Amniotic epithelial cell (primary cell): ENCODE measurements around the gene PDSS2.
"Not testable (repeated sequence)": the region's sequence is repeated elsewhere in the genome, so short reads cannot be mapped to it uniquely, and the experiment has no call there.

Experiments used
- DNase-seq: peaks from one replicate; pipeline ENCODE4 v3.0.0-alpha.2; 2010; ENCODE audit warnings: low read depth

The PDSS2 gene

DNA sequence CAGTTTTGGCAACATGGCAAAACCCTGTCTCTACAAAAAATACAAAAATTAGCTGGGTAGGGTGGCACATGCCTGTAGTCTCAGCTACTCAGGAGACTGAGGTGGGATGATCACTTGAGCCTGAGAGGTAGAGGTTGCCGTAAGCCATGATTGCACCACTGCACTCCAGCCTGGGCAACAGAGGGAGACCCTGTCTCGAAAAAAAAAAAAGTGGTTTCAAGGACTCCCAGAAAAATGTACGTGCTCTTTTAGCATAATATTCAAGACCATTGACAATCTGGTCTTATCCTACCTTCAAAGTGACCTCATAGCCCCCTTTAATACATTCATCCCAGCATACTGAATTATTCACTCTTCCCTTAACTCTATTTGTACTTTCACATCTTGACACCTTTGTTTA is 16.0 kb upstream of the PDSS2 start:
- not testable (repeated sequence) for DNase-seq

DNA sequence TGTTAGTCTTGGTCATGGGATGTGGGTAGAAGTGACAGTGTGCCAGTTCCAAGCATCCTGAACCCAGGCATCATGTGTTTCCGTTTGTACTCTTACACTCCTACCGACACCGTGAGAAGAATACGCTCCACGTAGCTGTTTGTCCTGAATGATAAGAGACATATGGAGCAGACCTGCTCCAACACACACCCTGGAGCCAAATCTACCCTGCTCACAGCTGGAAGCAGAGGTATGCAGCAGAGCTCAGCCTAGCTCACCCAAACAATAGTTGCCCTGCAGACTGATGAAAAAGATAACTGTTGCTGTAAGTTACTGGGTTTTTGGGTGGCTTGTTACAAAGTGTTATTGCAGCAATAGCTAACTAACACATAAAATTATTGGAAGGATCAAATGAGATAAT is 14.3 kb upstream of the PDSS2 start:
- DNase-seq: no peak

DNA sequence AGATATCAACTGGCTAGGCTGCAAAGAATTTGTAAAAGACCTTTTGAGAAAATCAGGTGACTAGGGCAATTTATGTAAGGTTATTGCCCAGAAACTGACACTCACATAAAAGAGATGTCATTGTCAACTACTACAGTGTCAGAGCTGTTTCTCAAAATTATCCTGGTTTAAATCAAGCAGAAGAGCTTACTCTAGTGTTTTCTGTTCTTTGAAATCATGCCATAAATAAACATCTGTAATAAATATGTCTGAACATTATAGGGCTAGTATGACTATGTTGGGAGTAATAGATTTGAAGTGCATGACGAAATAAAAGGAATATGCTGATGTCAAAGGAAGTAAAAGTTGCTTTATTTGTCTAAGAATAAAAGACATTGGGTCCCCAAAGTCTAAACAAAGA is 11.0 kb upstream of the PDSS2 start:
- no peak for DNase-seq

DNA sequence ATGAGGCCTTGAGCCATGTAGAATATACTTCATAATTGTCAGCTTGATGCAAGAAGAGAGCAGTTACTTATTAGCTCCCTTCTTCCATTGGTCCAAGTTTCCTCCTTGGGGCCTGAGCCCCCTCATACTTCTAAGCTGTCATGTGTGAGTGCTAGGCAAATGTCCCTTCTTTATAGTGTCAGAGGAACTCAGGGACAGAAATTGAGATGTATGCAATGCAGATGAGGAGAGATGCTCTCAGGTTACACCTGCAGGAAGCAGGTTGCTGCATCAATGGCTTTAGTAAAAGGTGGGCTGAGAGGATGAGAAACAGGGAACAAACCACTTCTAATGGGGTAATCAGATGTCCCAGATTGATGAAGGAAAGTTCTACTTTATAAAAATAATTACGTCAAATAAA is 6.7 kb upstream of the PDSS2 start:
- DNase-seq: no peak

DNA sequence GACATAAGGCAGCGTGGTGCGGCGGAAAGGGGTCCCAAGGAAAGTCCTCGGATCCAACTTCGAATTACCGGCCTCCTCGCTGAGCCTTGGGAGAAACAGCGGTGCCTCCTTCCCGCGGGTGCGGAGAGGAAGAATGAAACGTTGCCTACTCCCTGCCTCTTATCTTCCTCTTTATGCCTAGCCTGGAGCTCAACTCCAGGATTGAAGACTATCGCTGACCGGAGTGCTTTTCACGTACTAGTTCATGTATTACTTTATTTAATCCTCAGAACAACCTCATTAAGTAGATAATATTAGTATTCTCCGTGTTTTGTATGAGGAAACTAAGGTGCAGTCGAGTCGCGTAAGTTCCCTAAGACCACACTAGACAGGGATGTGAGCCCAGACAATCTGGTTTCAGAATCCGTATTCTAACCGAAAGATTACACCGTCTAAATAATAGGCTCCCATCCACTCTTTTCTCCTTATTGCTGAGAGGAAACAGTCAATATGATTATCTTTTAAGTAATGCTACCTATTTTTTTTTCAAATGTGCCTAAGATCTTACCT is 793 bp upstream of the PDSS2 start:
- DNase-seq: peak; percentile 15

DNA sequence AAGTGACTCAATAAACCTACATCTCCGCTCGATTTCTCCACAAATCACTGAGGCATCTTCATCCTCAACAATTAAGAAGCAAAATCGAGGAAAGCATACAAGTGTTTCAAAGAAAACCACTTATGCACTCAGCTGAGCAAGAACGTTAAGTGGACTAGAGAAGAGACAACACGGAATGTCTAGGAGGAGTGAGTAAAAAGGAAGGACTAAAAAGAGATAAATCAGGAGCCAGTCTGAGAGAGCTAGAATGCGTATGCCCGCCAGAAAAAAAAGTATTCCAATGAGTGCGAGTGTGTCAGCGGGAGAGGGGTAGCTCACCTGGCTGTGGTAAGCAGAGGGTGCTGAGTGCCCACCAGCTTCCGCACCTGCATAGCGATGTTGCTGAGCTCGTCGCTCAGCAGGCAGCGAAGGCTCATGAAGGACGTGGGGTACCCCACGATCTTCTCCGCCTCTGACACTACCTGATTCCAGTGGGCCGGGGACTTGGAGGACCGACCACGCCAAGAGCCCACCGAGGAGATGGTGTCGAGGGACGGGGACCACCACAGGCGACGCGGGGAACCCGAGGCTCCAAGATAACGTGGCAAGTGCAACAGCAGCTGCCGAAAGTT is 587 bp downstream of the PDSS2 start:
- peak; percentile 32 for DNase-seq

DNA sequence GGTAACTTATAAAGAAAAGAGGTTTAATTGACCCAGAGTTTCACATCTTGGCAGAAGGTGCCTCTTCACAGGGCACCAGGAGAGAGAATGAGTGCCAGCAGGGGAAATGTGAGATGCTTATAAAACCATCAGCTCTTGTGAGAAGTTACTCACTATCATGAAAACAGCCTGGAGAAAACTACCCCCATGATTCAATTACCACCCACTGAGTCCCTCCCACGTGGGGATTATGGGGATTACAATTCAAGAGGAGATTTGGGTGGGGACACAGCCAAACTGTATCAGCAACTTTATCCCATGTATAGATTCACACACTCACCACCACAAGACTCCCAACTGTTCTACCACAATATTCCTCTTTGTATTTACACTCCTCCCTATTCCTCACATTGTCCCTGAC is 10.6 kb downstream of the PDSS2 start:
- DNase-seq: no peak

DNA sequence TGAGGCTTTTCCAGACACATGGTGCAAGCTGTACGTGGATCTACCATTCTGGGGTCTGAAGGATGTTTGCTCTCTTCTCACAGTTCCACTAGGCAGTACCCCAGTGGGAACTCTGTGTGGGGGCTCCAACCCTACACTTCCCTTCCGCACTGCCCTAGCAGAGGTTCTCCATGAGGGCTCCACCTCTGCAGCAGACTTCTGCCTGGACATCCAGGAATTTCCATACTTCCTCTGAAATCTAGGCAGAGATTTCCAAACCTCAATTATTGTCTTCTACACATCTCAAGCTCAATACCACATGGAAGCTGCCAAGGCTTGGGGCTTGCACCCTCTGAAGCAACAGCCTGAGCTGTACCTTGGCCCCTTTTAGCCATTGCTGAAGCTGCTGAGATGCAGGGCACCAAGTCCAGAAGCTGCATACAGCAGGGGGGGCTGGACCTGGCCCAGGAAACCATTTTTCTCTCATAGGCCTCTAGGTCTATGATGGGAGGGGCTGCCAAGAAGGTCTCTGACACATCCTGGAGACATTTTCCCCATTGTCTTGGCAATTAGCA is 11.6 kb downstream of the PDSS2 start:
- DNase-seq: no peak

DNA sequence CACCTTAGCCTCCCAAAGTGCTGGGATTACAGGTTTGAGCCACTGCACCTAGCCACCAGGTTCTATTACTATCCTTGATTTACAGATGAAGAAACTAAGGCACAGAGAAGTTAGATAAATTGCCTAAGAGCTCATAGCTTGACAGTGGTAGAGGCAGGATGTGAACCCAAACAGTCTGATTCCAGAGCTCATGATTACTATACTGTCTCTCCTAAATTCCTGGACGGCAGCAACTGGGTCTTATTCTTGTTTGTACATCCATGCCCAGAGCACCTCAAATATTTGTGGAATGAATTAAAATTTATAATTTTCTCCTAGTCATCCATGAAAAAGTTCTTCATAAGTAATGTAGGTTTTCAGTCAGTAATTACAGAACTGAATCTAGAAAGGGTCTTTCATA is 15.1 kb downstream of the PDSS2 start:
- DNase-seq: no peak

DNA sequence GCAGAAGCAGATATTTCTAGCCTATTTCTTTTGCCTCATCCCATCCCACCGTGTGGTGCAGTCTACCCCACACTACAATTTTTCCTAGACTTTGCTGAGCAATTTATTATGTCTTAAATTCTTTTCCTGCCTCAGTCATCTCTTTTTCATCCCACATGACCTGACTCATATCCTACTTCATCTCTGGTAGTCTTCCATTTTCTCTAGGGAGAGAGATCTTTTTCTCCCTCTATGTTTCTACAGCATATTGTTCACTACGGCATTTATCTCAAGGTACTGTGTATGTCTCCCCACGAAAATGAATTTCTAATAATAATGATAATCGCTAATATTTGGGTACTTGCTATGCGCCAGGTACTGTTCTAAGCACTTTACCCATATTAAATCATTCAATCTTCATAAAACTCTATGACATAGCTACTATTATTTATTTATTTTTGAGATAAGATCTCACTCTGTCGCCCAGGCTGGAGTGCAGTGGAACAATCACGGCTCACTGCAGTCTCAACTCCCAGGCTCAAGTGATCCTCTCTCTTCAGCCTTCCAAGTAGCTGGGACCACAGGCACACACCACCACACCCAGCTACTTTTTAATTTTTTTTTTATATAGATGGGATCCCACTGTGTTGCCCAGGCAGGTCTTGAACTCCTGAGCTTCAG is 15.6 kb downstream of the PDSS2 start:
- DNase-seq: no peak

DNA sequence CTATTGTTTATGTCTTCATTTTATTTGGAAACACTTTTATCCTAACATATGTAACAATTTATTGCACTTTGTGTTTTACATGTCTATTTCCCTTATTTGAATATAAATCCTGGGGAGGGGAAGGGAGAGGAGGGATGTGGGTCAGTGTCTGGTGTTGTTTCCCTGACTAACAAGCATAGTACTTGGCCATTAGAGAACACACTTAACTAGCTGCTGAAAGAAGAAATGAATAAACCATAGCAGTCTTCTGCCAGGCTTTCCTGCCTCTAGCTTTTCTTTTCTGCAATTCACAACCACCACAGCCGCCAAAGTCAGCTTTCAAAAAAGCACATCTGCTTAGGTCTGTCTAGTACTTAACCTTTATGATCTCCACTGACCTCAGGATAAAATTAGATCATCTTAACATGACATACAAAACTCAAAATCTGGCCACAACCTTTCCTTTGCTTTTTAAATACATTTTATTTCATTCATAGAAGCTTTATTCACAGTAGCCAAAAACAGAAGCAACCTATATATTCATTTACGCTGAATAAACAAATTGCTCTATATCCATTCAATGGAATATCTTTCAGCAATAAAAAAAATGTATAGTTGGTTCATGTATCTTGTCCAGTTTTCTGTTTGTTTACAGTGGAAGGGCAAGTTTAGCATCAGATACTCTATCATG is 16.3 kb downstream of the PDSS2 start:
- no peak for DNase-seq

DNA sequence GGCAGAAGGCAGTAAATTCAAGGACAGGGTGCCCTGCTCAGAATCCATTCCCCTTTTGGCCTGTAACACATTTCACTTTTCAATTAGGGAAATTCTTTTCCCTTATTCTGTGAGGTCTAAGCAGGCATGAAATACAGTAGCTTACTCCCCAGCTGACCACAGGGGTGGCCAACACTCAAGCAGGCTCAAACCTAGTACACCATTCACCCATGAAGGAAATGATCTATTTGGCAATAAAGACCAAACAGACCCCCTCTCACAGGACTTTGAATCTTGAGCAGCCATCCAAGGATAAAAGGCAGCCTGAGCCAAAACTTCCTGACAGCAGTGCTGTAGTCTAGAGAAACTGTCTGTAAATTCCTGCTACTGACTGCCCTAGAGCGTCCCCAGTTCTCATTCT is 17.7 kb downstream of the PDSS2 start:
- no peak for DNase-seq

DNA sequence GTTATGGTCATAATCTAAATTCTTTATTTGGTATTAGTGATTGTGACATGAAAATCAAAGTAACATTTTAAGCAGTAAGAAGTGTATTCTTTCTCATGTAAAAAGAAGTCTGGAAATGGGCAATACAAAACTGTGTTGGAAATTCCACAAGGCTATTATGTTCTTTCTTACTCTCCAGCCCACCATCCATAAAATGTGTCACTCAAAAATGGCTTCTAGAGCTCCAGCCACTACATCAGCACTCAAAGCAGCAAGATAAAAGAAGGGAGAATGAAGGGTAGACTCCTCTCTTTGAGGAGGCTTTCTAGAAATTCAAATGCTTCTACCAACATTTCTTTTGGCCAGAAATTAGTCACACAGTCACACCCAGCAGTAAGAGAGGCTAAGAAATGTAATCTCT is 18.4 kb downstream of the PDSS2 start:
- no peak for DNase-seq

DNA sequence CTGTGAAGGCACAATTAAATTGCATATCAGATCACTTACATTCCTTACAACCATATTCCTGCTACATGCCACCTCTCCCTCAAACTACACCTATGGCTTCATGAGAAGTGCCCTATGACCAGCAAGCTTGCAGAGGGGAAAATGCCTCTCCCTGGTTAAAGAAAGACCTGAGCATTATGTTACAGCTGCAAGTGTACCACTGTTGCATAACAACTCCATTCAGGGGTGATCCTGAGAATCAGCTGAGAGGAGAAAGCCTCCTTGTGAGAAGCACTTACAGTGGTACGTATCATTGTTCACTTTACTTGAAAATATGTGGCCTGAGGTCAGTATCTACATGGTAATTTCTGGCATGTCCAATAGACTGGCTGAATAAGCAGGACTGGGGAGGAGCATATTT is 20.0 kb downstream of the PDSS2 start:
- no peak for DNase-seq

DNA sequence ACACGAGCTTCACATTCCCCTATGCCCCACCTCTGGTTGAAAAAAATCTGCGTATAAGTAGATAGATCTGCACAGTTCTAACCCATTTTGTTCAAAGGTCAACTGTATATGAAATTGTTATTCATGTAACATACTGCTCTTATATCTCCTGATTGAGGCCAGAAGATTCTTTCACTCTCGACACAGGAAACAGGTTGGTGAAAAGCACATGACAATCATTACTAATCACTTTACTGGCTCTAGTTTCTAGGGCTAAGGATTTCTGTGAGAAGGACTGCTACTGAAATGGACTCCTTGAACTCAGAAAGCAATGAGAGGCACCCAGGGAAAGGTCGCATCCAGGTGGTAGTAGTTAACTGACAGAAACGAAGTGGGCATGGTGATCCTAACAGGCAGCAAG is 21.7 kb downstream of the PDSS2 start:
- DNase-seq: no peak

DNA sequence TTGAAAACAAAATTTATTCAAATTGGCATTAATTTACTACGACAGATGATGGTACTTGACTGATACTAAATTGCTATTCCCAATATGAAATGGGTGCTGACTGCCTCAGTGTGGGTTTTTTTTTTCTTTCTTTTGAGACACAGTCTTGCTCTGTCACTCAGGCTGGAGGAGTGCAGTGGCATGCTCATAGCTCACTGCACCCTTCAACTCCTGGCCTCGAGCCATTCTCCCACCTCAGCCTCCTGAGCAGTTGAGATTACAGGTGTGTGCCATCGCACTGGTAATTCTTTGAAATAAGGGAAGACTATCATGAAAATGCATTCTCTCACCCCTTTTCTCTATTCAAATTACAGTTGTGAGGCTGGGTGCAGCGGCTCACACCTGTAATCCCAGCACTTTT is 22.5 kb downstream of the PDSS2 start:
- no peak for DNase-seq

DNA sequence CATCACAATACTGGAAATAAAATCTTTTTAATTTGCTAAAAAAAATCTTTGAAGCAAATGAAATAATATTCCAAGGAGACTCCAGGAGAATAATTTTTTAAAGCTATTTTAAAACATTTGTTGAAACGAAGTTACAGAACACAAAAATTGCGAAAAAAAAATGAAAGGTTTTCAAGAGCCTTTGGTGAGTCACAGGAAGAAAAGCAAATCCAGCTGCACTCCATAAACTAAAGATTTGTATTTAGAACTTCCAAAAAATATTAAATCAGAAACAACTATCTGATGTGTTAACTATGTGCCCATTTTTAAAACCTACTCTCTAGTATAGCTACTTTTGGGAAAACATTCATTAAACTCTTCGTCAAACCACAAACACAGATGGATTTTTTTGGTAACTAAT is 23.6 kb downstream of the PDSS2 start:
- no peak for DNase-seq

DNA sequence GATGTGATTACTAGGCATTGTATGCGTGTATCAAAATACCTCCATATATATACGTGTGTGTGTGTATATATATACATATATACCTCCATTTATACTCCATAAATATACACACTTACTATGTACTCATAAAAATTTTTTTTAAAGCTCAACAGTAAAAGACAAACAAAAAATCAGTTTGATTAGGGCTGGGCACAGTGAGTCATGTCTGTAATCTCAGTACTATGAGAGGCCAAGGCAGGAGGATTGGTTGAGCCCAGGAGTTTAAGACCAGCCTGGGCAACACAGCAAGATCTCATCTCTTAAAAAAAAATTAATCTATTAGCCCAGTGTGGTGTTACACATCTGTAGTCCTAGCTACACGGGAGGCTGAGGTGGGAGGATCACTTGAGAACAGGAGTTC is 24.6 kb downstream of the PDSS2 start:
- DNase-seq: no peak

DNA sequence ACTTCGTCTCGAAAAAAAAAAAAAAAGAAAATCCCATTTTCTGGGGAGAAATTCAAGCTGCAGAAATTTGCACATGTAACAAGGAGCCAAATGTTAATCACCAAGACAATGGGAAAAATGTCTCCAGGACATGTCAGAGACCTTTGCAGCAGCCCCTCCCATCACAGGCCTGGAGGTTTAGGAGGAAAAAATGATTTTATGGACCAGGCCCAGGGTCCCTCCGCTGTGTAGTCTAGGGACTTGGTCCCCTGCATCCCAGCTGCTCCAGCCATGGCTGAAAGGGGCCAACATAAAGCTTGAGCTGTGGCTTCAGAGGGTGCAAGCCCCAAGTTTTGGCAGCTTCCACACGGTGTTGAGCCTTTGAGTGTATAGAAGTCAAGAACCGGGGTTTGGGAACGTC is 33.4 kb downstream of the PDSS2 start:
- not testable (repeated sequence) for DNase-seq

DNA sequence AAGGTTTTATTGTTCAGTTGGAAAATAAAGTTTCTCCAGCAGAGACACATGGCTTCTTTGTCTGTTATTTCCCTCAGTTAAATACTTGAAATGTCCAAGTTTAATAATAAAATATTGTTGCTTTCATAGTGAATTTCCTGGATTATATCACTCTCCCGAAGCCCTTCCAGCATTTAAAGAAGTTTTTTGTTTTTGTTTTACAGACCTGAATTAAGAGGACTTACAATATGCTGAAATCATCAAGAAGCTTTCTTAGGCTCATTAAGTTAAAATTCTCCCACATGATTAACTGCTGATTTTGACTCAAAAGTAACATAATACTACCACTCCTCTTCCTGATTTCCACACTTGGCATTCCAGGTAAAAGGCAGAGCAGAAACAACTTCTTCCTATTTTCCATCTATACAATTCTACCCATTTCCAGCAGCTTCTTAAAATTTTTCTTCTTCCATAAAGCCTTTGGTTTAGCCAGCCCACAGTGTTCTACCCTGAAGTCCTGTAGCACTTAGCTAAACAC is 35.8 kb downstream of the PDSS2 start:
- DNase-seq: no peak

DNA sequence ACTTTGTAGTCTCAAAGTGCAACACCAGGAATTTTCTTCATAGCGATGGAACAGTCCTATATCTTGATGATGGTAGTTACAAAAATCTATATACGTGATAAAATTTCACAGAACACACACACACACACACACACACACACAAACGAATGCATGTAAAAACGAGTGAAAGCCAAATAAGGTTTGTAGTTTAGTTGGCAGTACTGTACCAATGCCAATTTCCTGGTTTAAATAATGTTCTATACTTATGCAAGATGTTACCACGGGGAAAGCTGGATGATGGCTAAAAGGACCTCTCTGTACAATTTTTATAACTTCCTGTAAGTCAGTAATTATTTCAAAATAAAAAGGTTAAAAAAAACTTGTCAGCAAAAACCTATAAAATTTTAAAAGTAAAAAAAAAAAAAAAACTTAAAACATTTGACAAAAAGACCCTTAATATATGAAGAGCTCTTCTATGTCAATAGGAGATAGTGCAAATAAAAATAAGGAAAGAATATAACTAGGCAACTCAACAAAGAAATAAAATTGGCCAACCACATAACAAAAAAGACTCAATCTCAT is 37.6 kb downstream of the PDSS2 start:
- no peak for DNase-seq

DNA sequence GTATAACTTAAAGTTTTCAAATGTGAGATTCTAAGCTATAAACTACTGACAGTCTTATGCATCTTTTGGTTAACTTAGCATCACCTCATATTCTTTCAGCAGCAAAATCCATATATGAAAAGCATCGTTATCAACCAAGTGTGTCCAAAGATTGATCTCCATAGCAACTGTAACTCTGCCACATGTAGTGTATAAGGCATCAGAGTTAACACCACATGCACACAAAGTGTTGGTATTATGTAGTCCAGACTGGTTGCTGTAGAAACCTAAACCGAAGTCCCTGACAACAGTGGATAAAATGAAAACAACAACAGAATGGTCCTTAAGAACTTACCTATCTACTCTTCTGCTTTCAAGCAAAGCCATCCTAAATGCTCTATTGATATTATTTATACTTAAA is 39.6 kb downstream of the PDSS2 start:
- DNase-seq: peak; percentile 12

DNA sequence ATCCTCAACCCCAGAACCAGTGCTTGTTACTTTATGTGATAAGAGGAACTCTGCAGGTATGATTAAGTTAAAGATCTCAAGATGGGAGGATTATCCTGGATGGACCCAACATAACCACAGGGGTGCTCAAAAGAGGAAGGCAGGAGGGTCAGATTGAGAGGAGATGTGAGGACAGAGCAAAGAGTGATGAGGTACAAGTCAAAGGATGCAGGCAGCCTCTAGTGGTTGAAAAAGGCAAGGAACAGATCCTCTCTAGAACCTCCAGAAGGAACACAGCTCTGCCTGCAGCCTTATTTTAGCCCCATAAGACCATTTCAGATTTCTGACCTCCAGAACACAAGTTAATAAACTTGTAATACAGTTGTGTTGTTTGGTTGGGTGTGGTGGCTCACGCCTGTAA is 41.2 kb downstream of the PDSS2 start:
- peak; percentile 27 for DNase-seq
